K562 (cell line): ENCODE results near the gene BAIAP3. TPM values are rescaled to one million over a fixed set of nuclear protein-coding genes. Genes with fewer than 3 reads are reported as not detected.

ENCODE experiments used
- CHD7 ChIP-seq: fragments of 200-600 bp; sonication (generic); IDR thresholded peaks from one replicate; pipeline ENCODE4 v1.6.1; 2012; ENCODE audit warnings: mild to moderate bottlenecking, low read depth, low read length, inconsistent platforms
- IRF2 ChIP-seq: sonication (generic); formaldehyde crosslinking; IDR thresholded peaks from 2 replicates; pipeline ENCODE4 v1.8.1; 2022; ENCODE audit warnings: mild to moderate bottlenecking, missing genetic modification reagents
- LCOR ChIP-seq: sonication (generic); formaldehyde crosslinking; IDR thresholded peaks from 2 replicates; pipeline ENCODE4 v1.8.0; 2022; ENCODE audit warnings: mild to moderate bottlenecking, missing genetic modification reagents
- MECOM ChIP-seq: fragments of 250-450 bp; sonication (Bioruptor Pico); IDR thresholded peaks from 2 replicates; pipeline ENCODE4 v1.8.0; 2022; ENCODE audit warnings: inconsistent platforms
- PATZ1 ChIP-seq: fragments of 250-450 bp; sonication (Bioruptor Pico); IDR thresholded peaks from 2 replicates; pipeline ENCODE4 v1.5.0; 2020; ENCODE audit warnings: mild to moderate bottlenecking, borderline replicate concordance
- SRSF1 ChIP-seq: fragments of 200-400 bp; formaldehyde crosslinking; IDR thresholded peaks from 2 replicates; pipeline ENCODE4 v1.6.1; 2017; ENCODE audit warnings: mild to moderate bottlenecking, low read depth, low read length, moderate library complexity
- TCF7L2 ChIP-seq: fragments of 150-350 bp; IDR thresholded peaks from 2 replicates; pipeline ENCODE4 v1.6.1; 2016; ENCODE audit warnings: low read depth, mild to moderate bottlenecking, low read length, moderate library complexity
- TEAD2 ChIP-seq: fragments of 450-650 bp; IDR thresholded peaks from 2 replicates; pipeline ENCODE4 v1.6.1; 2016; ENCODE audit warnings: missing genetic modification characterization, control low read depth, missing compliant biosample characterization
- ZNF41 ChIP-seq: fragments of 250-450 bp; sonication (Bioruptor Pico); conservative IDR thresholded peaks from 2 replicates; pipeline ENCODE4 v1.4.0; 2020; ENCODE audit warnings: mild to moderate bottlenecking
- ZNF445 ChIP-seq: fragments of 250-450 bp; sonication (Bioruptor Pico); IDR thresholded peaks from 2 replicates; pipeline ENCODE4 v1.4.0; 2020; ENCODE audit warnings: low read depth, mild to moderate bottlenecking, moderate library complexity
- ZNF507 ChIP-seq: conservative IDR thresholded peaks from 2 replicates; pipeline ENCODE4 v1.6.1; 2017; ENCODE audit warnings: missing genetic modification characterization, missing compliant biosample characterization
- polyA plus RNA-seq, 8 experiments: library from polyadenylated mRNA; depleted of rRNA in 4 of 8; stranded (reverse) in 5 of 8; unstranded in 3 of 8; fragments of >200 nt; fragmentation: Nextera tagmentation in 2 of 8; fragmentation: Illumina TruSeq in 1 of 8; extraction: Ambion mirVana in 2 of 8; extraction: Trizol in 1 of 8; gene quantifications; 2 replicates each; pipeline versions ENCODE4 v1.2.1 to v1.2.3, GENCODE V29; 2011 to 2014; ENCODE audit warnings: inconsistent platforms in 1 of 8, missing spikeins in 1 of 8
- total RNA-seq, 7 experiments: library from RNA; depleted of rRNA in 6 of 7; stranded (reverse); fragments of >200 nt in 6 of 7; fragmentation: Illumina TruSeq in 2 of 7; extraction: Trizol in 2 of 7; gene quantifications; 2 replicates each; pipeline versions ENCODE4 v1.2.1 to v1.2.3, GENCODE V29; 2011 to 2021; ENCODE audit warnings: low replicate concordance in 1 of 7

The BAIAP3 gene
- total and polyA plus RNA-seq, 9 of the 15 experiments (the other 6 are each of a cell fraction or from before 2014, with no cell fraction given): 0.03 to 4.5 (median 0.57) TPM; not detected in 1

- peak; percentile 92 for TF ChIP-seq PATZ1 (CRISPR knock-in tag)
- TF ChIP-seq SRSF1: no peak
- TF ChIP-seq ZNF445 (CRISPR knock-in tag): peak; percentile 91; the same call in 1 of the 2 replicates
- no peak for TF ChIP-seq IRF2
- peak; percentile 98 for TF ChIP-seq MECOM
- TF ChIP-seq ZNF507 (tag): peak; percentile 15
- no peak for TF ChIP-seq CHD7
- peak; percentile 99 for TF ChIP-seq ZNF41
- no peak for TF ChIP-seq LCOR
- no peak for TF ChIP-seq TCF7L2
- peak; percentile 97 for TF ChIP-seq TEAD2
Measured at GRCh38 chr16:1293921-1294656, 39.4 kb upstream of the BAIAP3 start (continued).
